Measurements from ENCODE around the gene RHOBTB1.

DNA sequence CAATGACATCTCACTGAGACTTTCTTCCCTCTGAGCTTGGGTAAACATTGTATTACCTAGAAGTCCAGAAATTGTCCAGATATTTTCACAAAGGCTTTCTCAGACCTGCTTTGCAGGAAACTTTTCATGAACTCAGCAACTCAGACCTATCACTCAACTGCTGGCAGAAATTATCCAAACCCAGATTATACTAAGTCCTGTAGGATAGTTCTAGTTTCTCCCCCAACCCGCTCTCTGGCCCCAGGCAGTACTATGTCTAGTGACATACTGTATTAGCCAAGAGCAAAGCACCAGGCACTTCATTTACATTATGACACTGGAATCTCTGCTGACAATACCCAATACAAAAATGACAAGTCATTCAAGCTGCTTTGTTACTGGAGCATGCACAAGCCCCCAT lies 75.0 kb downstream of the RHOBTB1 start:
- TF ChIP-seq, protein P1, sequence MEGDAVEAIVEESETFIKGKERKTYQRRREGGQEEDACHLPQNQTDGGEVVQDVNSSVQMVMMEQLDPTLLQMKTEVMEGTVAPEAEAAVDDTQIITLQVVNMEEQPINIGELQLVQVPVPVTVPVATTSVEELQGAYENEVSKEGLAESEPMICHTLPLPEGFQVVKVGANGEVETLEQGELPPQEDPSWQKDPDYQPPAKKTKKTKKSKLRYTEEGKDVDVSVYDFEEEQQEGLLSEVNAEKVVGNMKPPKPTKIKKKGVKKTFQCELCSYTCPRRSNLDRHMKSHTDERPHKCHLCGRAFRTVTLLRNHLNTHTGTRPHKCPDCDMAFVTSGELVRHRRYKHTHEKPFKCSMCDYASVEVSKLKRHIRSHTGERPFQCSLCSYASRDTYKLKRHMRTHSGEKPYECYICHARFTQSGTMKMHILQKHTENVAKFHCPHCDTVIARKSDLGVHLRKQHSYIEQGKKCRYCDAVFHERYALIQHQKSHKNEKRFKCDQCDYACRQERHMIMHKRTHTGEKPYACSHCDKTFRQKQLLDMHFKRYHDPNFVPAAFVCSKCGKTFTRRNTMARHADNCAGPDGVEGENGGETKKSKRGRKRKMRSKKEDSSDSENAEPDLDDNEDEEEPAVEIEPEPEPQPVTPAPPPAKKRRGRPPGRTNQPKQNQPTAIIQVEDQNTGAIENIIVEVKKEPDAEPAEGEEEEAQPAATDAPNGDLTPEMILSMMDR (IDR thresholded peaks at IDR 0.05) = no peak
- TF ChIP-seq POLR2A (IDR thresholded peaks at IDR 0.05) = no peak
